GM12864 (cell line): Measurements from ENCODE around the gene NOL9.

Experiments
- DNase-seq: peaks from one replicate; pipeline ENCODE4 v3.0.0-alpha.2; 2011; ENCODE audit warnings: low read depth
- H3K4me3 ChIP-seq: 2 replicates; pipeline ENCODE4 v1.5.1; 2011; ENCODE audit warnings: mild to moderate bottlenecking, low read depth, low read length, control low read depth
- TF ChIP-seq, protein P1 (sequence below): IDR thresholded peaks from 2 replicates; pipeline ENCODE4 v1.5.1; 2011; ENCODE audit warnings: low read depth, mild to moderate bottlenecking, moderate library complexity, low read length, control low read depth, inconsistent platforms; ENCODE audit errors: missing control alignments

The NOL9 gene

GRCh38 chr1:6592865-6593593 is 38.7 kb upstream of the NOL9 start:
- TF ChIP-seq, protein P1, sequence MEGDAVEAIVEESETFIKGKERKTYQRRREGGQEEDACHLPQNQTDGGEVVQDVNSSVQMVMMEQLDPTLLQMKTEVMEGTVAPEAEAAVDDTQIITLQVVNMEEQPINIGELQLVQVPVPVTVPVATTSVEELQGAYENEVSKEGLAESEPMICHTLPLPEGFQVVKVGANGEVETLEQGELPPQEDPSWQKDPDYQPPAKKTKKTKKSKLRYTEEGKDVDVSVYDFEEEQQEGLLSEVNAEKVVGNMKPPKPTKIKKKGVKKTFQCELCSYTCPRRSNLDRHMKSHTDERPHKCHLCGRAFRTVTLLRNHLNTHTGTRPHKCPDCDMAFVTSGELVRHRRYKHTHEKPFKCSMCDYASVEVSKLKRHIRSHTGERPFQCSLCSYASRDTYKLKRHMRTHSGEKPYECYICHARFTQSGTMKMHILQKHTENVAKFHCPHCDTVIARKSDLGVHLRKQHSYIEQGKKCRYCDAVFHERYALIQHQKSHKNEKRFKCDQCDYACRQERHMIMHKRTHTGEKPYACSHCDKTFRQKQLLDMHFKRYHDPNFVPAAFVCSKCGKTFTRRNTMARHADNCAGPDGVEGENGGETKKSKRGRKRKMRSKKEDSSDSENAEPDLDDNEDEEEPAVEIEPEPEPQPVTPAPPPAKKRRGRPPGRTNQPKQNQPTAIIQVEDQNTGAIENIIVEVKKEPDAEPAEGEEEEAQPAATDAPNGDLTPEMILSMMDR: no peak
- H3K4me3 ChIP-seq: no peak overlapping the region
- DNase-seq: no peak

DNA sequence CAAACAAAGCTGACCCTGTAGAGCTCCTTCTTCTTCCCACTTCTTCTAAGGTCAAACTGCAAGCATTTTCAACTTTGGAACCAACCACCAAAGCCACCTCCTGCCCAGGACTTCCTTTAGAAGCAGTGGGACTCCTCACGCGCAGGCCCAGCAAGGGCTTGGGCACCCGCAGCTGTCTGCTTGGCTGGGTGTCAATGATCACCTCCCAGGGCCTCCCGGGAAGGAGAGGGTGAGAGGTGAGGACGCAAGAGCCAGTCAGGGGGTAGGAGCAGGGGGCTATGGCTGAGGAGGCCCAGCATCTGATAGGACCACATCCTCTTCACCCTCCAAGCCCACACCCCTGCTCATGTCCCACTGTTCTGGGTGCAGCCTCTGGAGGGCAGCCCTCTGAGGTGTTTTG is 38.1 kb upstream of the NOL9 start:
- TF ChIP-seq, protein P1: no peak

GRCh38 chr1:6591644-6592043 is 37.3 kb upstream of the NOL9 start:
- DNase-seq: no peak
- TF ChIP-seq, protein P1: no peak

More for the DNA sequence above, 38.1 kb upstream of the NOL9 start:
- H3K4me3 ChIP-seq: no peak overlapping the region
- DNase-seq: no peak

DNA sequence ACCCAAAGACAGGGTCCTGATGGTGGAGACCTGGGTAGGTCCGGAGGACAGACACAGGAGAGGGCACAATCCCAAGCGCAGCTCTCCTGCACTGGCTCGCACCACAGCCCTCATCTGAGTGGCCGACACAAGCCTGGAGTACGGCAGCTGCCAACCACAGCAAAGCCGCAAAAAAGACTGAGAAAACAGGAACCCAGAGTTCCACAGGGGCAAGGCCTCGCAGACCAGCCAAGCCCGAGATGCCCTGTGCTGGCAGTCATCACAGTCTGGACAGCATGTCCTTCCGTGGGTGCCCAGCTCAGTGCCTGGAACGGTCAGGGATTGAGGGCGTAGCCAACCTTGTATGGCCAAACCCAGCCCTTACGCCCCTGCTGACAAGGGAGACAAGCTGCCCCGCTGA is 36.9 kb upstream of the NOL9 start:
- DNase-seq: no peak
- no peak overlapping the region for H3K4me3 ChIP-seq
- TF ChIP-seq, protein P1: no peak

More at GRCh38 chr1:6591644-6592043, 37.3 kb upstream of the NOL9 start:
- H3K4me3 ChIP-seq: no peak overlapping the region

DNA sequence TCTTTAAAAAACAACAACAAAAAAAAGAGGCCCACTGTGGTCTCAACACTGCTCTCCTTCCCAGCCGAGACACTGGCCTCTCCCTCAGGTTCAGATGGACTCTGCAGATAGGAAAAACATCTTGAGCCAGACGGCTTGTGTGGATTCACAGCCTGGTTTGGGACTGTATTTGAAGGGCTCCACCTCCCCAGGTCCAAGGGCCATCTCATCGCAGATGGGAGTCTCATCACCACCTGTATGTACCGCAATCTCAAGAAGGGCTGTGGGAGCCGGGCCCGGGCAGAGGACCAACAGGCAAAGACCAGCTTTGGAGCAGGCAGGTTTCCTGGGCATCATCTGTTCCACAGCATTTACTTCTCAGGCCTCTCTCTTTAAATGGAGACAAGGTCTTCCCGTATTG is 35.7 kb upstream of the NOL9 start:
- no peak for DNase-seq
- no peak overlapping the region for H3K4me3 ChIP-seq
- TF ChIP-seq, protein P1: no peak

DNA sequence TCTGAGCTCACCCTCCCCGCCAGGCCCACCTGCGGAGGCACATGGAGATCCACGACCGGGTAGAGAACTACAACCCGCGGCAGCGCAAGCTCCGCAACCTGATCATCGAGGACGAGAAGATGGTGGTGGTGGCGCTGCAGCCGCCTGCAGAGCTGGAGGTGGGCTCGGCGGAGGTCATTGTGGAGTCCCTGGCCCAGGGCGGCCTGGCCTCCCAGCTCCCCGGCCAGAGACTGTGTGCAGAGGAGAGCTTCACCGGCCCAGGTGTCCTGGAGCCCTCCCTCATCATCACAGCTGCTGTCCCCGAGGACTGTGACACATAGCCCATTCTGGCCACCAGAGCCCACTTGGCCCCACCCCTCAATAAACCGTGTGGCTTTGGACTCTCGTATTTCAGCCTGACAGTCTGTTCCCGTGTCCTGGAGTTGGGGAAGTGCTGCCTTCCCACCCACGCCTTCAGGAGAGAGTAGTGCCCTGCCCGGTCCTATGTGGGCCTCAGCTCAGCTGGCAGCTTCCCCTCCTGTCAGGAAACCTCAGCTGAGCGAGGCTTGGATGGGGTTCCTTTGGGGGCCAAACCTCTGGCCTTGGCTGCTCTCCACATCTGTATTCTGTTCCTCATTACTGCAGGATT is 34.7 kb upstream of the NOL9 start:
- TF ChIP-seq, protein P1: no peak
- no peak overlapping the region for H3K4me3 ChIP-seq
- DNase-seq: no peak
